Measurements from ENCODE around the gene LMTK2. TPM values are rescaled to one million over a fixed set of nuclear protein-coding genes. Genes with fewer than 3 reads are reported as not detected.

The LMTK2 gene
- total RNA-seq, 4 donors from 2014 or later: 22.5 to 31.7 (median 28.4) TPM

DNA sequence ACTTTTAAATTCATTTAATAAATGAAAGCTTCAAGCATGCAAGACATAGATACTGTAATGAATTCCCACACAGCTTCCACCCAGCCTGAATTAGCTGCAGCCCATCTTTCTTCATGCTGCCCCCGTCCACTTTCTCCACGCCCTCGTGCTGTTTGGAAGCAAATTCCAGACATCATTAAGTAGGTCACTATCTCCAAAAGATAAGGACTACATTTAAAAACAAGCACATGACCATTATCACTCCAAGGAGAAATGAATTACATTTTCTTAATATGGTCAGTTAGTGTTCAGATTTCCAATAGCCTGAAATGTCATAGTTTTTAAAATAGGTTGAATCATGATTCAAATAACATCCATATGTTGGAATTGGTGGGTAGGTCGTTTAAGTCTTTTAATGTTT, 24.3 kb downstream of the LMTK2 start:
- TF ChIP-seq, protein P1, sequence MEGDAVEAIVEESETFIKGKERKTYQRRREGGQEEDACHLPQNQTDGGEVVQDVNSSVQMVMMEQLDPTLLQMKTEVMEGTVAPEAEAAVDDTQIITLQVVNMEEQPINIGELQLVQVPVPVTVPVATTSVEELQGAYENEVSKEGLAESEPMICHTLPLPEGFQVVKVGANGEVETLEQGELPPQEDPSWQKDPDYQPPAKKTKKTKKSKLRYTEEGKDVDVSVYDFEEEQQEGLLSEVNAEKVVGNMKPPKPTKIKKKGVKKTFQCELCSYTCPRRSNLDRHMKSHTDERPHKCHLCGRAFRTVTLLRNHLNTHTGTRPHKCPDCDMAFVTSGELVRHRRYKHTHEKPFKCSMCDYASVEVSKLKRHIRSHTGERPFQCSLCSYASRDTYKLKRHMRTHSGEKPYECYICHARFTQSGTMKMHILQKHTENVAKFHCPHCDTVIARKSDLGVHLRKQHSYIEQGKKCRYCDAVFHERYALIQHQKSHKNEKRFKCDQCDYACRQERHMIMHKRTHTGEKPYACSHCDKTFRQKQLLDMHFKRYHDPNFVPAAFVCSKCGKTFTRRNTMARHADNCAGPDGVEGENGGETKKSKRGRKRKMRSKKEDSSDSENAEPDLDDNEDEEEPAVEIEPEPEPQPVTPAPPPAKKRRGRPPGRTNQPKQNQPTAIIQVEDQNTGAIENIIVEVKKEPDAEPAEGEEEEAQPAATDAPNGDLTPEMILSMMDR (IDR thresholded peaks at IDR 0.05): no peak
- TF ChIP-seq EP300 (IDR thresholded peaks at IDR 0.05) (no peak), POLR2AphosphoS5 (IDR thresholded peaks at IDR 0.05) (no peak), POLR2A (IDR thresholded peaks at IDR 0.05; ENCODE audit: low read depth) (no peak)
- H3K36me3 ChIP-seq: no peaks in the 10 kb centered on the region
- H3K27ac ChIP-seq (replicated peaks in 1 of 4): no peak overlapping the region
- intact Hi-C loops (cut with DNase I): no loop called here
- peaks cover 16 to 38% (median 19%) of the 10 kb centered on the region in 4 donors for H3K4me1 ChIP-seq
- no peak overlapping the region for H3K4me3 ChIP-seq
- no peak for DNase-seq (ENCODE audit: extremely low spot score)
- no peaks in the 10 kb centered on the region for H3K27me3 ChIP-seq
- H3K9me3 ChIP-seq: no peaks in the 10 kb centered on the region
- WGBS: 72% methylated on average over 4 of the region's 4 CpGs

DNA sequence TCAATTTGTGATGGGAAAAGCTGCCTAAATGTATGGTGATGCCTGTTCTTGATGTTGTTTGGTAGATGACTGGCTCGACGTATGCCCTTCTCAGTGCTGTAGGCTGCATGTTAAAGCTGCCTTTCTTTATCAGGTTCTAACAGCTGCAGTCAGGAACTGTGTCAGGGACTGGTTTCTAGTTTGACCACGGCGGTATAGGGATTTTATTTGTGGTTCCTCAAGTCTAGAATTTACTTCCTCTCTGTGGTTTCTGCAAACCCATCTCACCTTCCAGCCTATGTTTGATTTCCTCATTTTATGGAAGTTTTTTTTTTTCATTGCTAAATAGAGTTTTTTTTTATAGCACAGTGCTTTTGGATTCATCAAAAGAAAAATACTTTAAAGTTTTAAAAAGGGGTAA, 26.5 kb downstream of the LMTK2 start:
- no peaks in the 10 kb centered on the region for H3K27me3 ChIP-seq
- H3K36me3 ChIP-seq: peaks cover 0 to 11% (median 8%) of the 10 kb centered on the region in 4 donors
- TF ChIP-seq POLR2AphosphoS5 (IDR thresholded peaks at IDR 0.05) (no peak), POLR2A (IDR thresholded peaks at IDR 0.05; ENCODE audit: low read depth) (no peak), EP300 (IDR thresholded peaks at IDR 0.05) (no peak)
- TF ChIP-seq, protein P1 (IDR thresholded peaks at IDR 0.05): no peak
- H3K4me3 ChIP-seq: no peak overlapping the region
- no peak overlapping the region for H3K27ac ChIP-seq (replicated peaks in 1 of 4)
- H3K4me1 ChIP-seq: peaks cover 19 to 30% (median 22%) of the 10 kb centered on the region in 4 donors
- DNase-seq (ENCODE audit: extremely low spot score): no peak
- 85% methylated on average over 4 of the region's 4 CpGs for WGBS
- intact Hi-C loops (cut with DNase I): no loop called here
- no peaks in the 10 kb centered on the region for H3K9me3 ChIP-seq

DNA sequence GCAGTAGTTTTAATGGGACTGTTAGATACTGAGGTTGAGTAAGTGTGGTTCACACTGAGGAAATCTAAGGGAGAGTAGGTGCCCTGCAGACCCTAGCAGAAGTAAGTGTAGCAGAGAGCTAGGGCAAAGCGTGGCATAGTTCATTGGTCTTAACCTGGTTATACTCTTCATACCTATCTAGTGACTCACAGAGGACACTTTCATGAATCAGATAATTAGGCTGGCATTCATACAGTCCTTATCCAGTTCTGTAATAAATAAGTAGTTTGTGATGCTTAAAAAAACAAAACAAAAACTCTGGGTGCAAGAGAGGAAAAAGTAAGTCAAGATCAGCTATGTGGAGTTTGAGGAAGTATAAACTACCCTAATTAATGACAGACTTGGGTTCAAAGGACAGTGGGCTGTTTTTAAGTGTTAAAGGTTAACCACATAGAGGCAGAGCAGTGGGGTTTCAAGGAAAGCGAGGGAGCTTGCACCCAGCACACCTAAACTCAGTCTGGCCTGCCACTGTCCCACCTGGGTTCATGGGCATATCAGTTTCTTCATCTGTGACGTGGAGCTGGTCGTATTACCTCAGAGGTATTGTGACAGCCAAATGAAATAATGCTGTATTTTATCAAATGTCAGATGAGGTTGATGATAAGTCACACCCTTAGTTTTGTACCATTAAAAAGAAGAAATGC, 27.1 kb downstream of the LMTK2 start:
- WGBS: 70% methylated on average over 4 of the region's 4 CpGs
- Histone ChIP-seq H3K36me3 (peaks cover 0 to 17% (median 14%) of the 10 kb centered on the region in 4 donors), H3K9me3 (no peaks in the 10 kb centered on the region), H3K27ac (replicated peaks in 1 of 4) (no peak overlapping the region), H3K4me1 (peaks cover 19 to 30% (median 22%) of the 10 kb centered on the region in 4 donors), H3K4me3 (no peak overlapping the region), H3K27me3 (no peaks in the 10 kb centered on the region)
- intact Hi-C loops (cut with DNase I): no loop called here
- no peak for TF ChIP-seq POLR2AphosphoS5 (IDR thresholded peaks at IDR 0.05)
- TF ChIP-seq, protein P1 (IDR thresholded peaks at IDR 0.05): no peak
- no peak for TF ChIP-seq POLR2A (IDR thresholded peaks at IDR 0.05; ENCODE audit: low read depth)
- no peak for TF ChIP-seq EP300 (IDR thresholded peaks at IDR 0.05)
- no peak for DNase-seq (ENCODE audit: extremely low spot score)

DNA sequence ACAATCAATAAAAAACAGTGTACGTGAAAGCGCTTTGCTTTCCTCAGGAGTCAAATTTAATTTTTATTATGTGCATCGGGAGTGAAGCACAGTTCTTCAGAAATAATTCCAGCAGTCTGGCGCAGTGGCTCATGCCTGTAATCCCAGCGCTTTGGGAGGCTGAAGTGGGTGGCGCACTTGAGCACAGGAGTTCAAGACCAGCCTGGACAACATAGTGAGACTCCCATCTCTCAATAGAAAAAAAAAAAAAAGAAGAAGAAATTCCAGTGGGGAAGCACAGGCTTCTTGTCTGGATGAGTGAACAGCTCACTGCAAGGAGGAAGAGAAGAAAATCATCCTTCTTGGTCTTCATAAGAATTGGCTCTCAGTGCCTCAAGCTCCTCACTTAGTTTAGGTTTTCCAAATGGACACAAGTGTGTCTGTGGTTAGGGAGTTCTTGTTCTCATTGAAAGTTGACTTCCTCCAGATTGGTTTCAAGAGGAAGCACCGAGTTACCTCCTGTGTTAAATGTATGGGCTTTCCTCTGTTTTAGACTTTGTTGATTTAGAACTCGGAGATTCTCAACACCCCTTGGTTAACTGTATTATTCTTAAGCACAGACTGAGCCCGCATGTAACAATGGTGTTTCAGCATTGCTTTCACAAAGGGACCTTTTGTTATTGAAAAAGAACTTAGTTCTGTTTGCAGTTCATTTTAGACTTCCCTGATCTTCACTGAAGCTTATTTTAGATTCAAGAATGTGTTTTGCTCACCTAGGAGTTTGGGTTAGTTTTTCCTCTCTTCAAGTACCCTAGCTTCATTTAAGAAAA, 28.0 kb downstream of the LMTK2 start:
- intact Hi-C loops (cut with DNase I): no loop called here
- Histone ChIP-seq H3K4me3 (no peak overlapping the region), H3K9me3 (no peaks in the 10 kb centered on the region), H3K27ac (replicated peaks in 1 of 4) (no peak overlapping the region), H3K36me3 (peaks cover 0 to 25% (median 22%) of the 10 kb centered on the region in 4 donors), H3K27me3 (no peaks in the 10 kb centered on the region), H3K4me1 (peaks cover 19 to 30% (median 22%) of the 10 kb centered on the region in 4 donors)
- DNase-seq (ENCODE audit: extremely low spot score): no peak
- 93% methylated on average over 9 of the region's 9 CpGs for WGBS
- no peak for TF ChIP-seq EP300 (IDR thresholded peaks at IDR 0.05)
- no peak for TF ChIP-seq POLR2A (IDR thresholded peaks at IDR 0.05; ENCODE audit: low read depth)
- TF ChIP-seq POLR2AphosphoS5 (IDR thresholded peaks at IDR 0.05): no peak
- TF ChIP-seq, protein P1 (IDR thresholded peaks at IDR 0.05): no peak
